K562 (cell line): ENCODE results near the gene GSX2. TPM values are rescaled to one million over a fixed set of nuclear protein-coding genes. Genes with fewer than 3 reads are reported as not detected.

Source experiments
- ATAC-seq: fragments of 200-7000 bp; cut with Tn5 transposase; 3 replicates; pipeline ENCODE4 v1.9.1; 2020; ENCODE audit warnings: moderate library complexity
- BruUV-seq: library from RNA; stranded (reverse); fragments of 400-500 nt; replicated peaks from 2 replicates; lab custom pipeline; 2021; lab: Mats Ljungman, UMichigan
- CTCF ChIA-PET: fragments of 300-600 bp; formaldehyde crosslinking; extraction: SDS; loops from one replicate; lab custom pipeline; 2021; ENCODE audit warnings: low intra/inter-chr PET ratio; lab: Yijun Ruan, JAX
- POLR2A ChIA-PET: fragments of 300-600, 350-650 bp; sonication (Branson Sonifier 250); formaldehyde crosslinking; extraction: SDS; loops from one replicate; lab custom pipeline; 2021; ENCODE audit warnings: antibody characterized with exemption, inconsistent platforms; lab: Yijun Ruan, JAX
- DNase-seq, 4 experiments: peaks; one replicate each; pipeline versions ENCODE4 v3.0.0 to v3.0.0-alpha.2; 2011 to 2018; ENCODE audit warnings: low spot score in 3 of 4, mixed read lengths in 3 of 4; ENCODE audit errors: extremely low read depth in 1 of 4
- FAIRE-seq: peaks from 2 replicates; lab custom pipeline; 2011; peaks lifted over from hg19 to GRCh38; lab: Jason Lieb, UNC
- H2AFZ ChIP-seq: 2 replicates; pipeline ENCODE4 v1.6.0; 2011; ENCODE audit warnings: low read depth, low read length, control low read depth, inconsistent platforms
- H3K27ac ChIP-seq: fragments of 200-600 bp; 3 replicates; pipeline ENCODE4 v1.8.0; 2011; ENCODE audit warnings: low read depth, mild to moderate bottlenecking, control low read depth, inconsistent platforms, low read length, moderate library complexity, mixed read lengths; ENCODE audit errors: extremely low read depth
- H3K27me3 ChIP-seq, 2 experiments: fragments of 300-600 bp in 1 of 2; 2 replicates in 1 of 2; 3 replicates in 1 of 2; pipeline versions ENCODE4 v1.6.0 to v1.8.0; 2011; ENCODE audit warnings: inconsistent platforms in 2 of 2, low read length in 2 of 2, mild to moderate bottlenecking in 1 of 2, mixed read lengths in 1 of 2, moderate library complexity in 1 of 2; ENCODE audit not compliant: control insufficient read depth in 2 of 2, insufficient read depth in 2 of 2
- H3K36me3 ChIP-seq: fragments of 300-600 bp; 3 replicates; pipeline ENCODE4 v1.8.0; 2011; ENCODE audit warnings: mild to moderate bottlenecking, low read length, inconsistent platforms; ENCODE audit not compliant: control insufficient read depth, insufficient read depth
- H3K4me1 ChIP-seq, 2 experiments: fragments of 200-600 bp in 1 of 2; replicated peaks in 1 of 2; 2 replicates in 1 of 2; 3 replicates in 1 of 2; pipeline versions ENCODE4 v1.5.1 to v1.8.0; 2011; ENCODE audit warnings: inconsistent platforms in 2 of 2, low read length in 2 of 2, mild to moderate bottlenecking in 1 of 2, mixed read lengths in 1 of 2, moderate library complexity in 1 of 2; ENCODE audit not compliant: control insufficient read depth in 2 of 2, insufficient read depth in 2 of 2
- H3K4me2 ChIP-seq: 2 replicates; pipeline ENCODE4 v1.6.1; 2011; ENCODE audit warnings: low read length, control low read depth, inconsistent platforms, mixed read lengths; ENCODE audit not compliant: insufficient read depth
- H3K4me3 ChIP-seq: fragments of 200-600 bp; sonication (generic), shearing (Covaris generic); 2 replicates; pipeline ENCODE4 v1.5.1; 2016; ENCODE audit warnings: control low read depth, inconsistent platforms
- H3K79me2 ChIP-seq: fragments of 200-600 bp; 3 replicates; pipeline ENCODE4 v1.8.0; 2011; ENCODE audit warnings: low read length, inconsistent platforms; ENCODE audit not compliant: control insufficient read depth, insufficient read depth
- H3K9ac ChIP-seq, 2 experiments: 2 replicates each; pipeline versions ENCODE4 v1.6.0 to v1.6.1; 2011; ENCODE audit warnings: low read depth in 2 of 2, low read length in 2 of 2, control low read depth in 1 of 2, inconsistent platforms in 1 of 2, mild to moderate bottlenecking in 1 of 2, mixed read lengths in 1 of 2; ENCODE audit not compliant: insufficient read depth in 1 of 2
- H3K9me1 ChIP-seq: one replicate; pipeline ENCODE4 v1.6.0; 2011; ENCODE audit warnings: inconsistent platforms, mild to moderate bottlenecking, low read length, moderate library complexity; ENCODE audit not compliant: control insufficient read depth, insufficient read depth
- H3K9me3 ChIP-seq: replicated peaks from 2 replicates; pipeline ENCODE4 v1.5.1; 2011; ENCODE audit warnings: low read depth, low read length, inconsistent platforms; ENCODE audit not compliant: control insufficient read depth, insufficient read depth
- H4K20me1 ChIP-seq: replicated peaks from 2 replicates; pipeline ENCODE4 v1.6.1; 2011; ENCODE audit warnings: low read length, inconsistent platforms, mixed read lengths; ENCODE audit not compliant: control insufficient read depth, insufficient read depth
- AFF4 ChIP-seq: sonication (generic); formaldehyde crosslinking; IDR thresholded peaks from 2 replicates; pipeline ENCODE4 v1.8.0; 2023; ENCODE audit warnings: mild to moderate bottlenecking, missing genetic modification reagents
- CCAR2 ChIP-seq: fragments of 200-400 bp; formaldehyde crosslinking; IDR thresholded peaks from 2 replicates; pipeline ENCODE4 v1.6.1; 2017; ENCODE audit warnings: mild to moderate bottlenecking, low read depth, low read length
- ESRRB ChIP-seq: fragments of 250-450 bp; sonication (Bioruptor Pico); IDR thresholded peaks from 2 replicates; pipeline ENCODE4 v1.5.0; 2020; ENCODE audit warnings: mild to moderate bottlenecking, moderate library complexity, borderline replicate concordance
- MECOM ChIP-seq: fragments of 250-450 bp; sonication (Bioruptor Pico); IDR thresholded peaks from 2 replicates; pipeline ENCODE4 v1.8.0; 2022; ENCODE audit warnings: inconsistent platforms
- NR2F6 ChIP-seq: fragments of 450-650 bp; formaldehyde crosslinking; IDR thresholded peaks from 2 replicates; pipeline ENCODE4 v1.4.0; 2020; ENCODE audit warnings: mild to moderate bottlenecking
- OTX1 ChIP-seq: fragments of 450-650 bp; formaldehyde crosslinking; IDR thresholded peaks from 2 replicates; pipeline ENCODE4 v1.4.0; 2022; ENCODE audit warnings: mild to moderate bottlenecking
- SAP30 ChIP-seq: fragments of 200-600 bp; sonication (generic); IDR thresholded peaks from 2 replicates; pipeline ENCODE4 v1.6.1; 2012; ENCODE audit warnings: borderline replicate concordance, low read depth, mild to moderate bottlenecking, moderate library complexity, low read length, control low read depth, inconsistent platforms; ENCODE audit not compliant: insufficient read depth, poor library complexity, severe bottlenecking
- SMAD4 ChIP-seq: fragments of 250-450 bp; sonication (Bioruptor Pico); conservative IDR thresholded peaks from 2 replicates; pipeline ENCODE4 v1.8.0; 2021; ENCODE audit warnings: inconsistent platforms, mild to moderate bottlenecking, moderate library complexity
- SRF ChIP-seq, 2 experiments: fragments of 250-450, 450-650 bp in 1 of 2; sonication (Bioruptor Pico) in 1 of 2; sonication (generic) in 1 of 2; formaldehyde crosslinking; IDR thresholded peaks; 2 replicates each; pipeline versions ENCODE4 v1.5.0 to v1.5.1; 2020 to 2022; ENCODE audit warnings: mild to moderate bottlenecking in 1 of 2, missing genetic modification reagents in 1 of 2
- SRSF3 ChIP-seq: fragments of 200-400 bp; formaldehyde crosslinking; IDR thresholded peaks from 2 replicates; pipeline ENCODE4 v1.6.1; 2016; ENCODE audit warnings: mild to moderate bottlenecking, low read length, moderate library complexity; ENCODE audit not compliant: insufficient read depth
- TSHZ1 ChIP-seq: fragments of 250-450 bp; sonication (Bioruptor Pico); IDR thresholded peaks from 2 replicates; pipeline ENCODE4 v1.4.0; 2020; ENCODE audit warnings: mild to moderate bottlenecking, moderate library complexity
- ZFP36 ChIP-seq: fragments of 150-350 bp; IDR thresholded peaks from 2 replicates; pipeline ENCODE4 v1.6.1; 2018; ENCODE audit warnings: low read length, low read depth; ENCODE audit not compliant: partially characterized antibody
- WGBS: fragments of 100-300 bp; shearing (Covaris generic); methylation state at CpG from one replicate; pipeline ENCODE4 v1.1.6; 2016; ENCODE audit warnings: low coverage, mixed read lengths; ENCODE audit not compliant: insufficient coverage; ENCODE audit errors: missing lambda C conversion rate; 5-methylcytosine and 5-hydroxymethylcytosine counted together
- in situ Hi-C: fragments of 300-500 bp; cut with MboI; formaldehyde crosslinking; loops from 4 replicates; pipeline ENCODE4 v1.15.0; 2018; ENCODE audit warnings: inconsistent platforms, mixed read lengths
- intact Hi-C: fragments of 100-400 bp; cut with micrococcal nuclease; formaldehyde crosslinking; loops from 2 replicates; pipeline ENCODE4 v1.14.2; 2022
- polyA plus RNA-seq, 8 experiments: library from polyadenylated mRNA; depleted of rRNA in 4 of 8; stranded (reverse) in 5 of 8; unstranded in 3 of 8; fragments of >200 nt; fragmentation: Nextera tagmentation in 2 of 8; fragmentation: Illumina TruSeq in 1 of 8; extraction: Ambion mirVana in 2 of 8; extraction: Trizol in 1 of 8; gene quantifications; 2 replicates each; pipeline versions ENCODE4 v1.2.1 to v1.2.3, GENCODE V29; 2011 to 2014; ENCODE audit warnings: inconsistent platforms in 1 of 8, missing spikeins in 1 of 8
- total RNA-seq, 7 experiments: library from RNA; depleted of rRNA in 6 of 7; stranded (reverse); fragments of >200 nt in 6 of 7; fragmentation: Illumina TruSeq in 2 of 7; extraction: Trizol in 2 of 7; gene quantifications; 2 replicates each; pipeline versions ENCODE4 v1.2.1 to v1.2.3, GENCODE V29; 2011 to 2021; ENCODE audit warnings: low replicate concordance in 1 of 7

The GSX2 gene
- total and polyA plus RNA-seq, 9 of the 15 experiments (the other 6 are each of a cell fraction or from before 2014, with no cell fraction given), result not detected

- Histone ChIP-seq H3K4me2 (no peak overlapping the region), H3K27me3 (peaks cover 57 to 82% of the 10 kb centered on the region in 2 experiments; a peak in 4 of 5 replicates), H3K36me3 (no peaks in the 10 kb centered on the region), H3K9me3 (no peaks in the 10 kb centered on the region; the same call in none of the 2 replicates), H3K79me2 (no peaks in the 10 kb centered on the region), H4K20me1 (no peaks in the 10 kb centered on the region), H3K9me1 (no peaks in the 10 kb centered on the region), H3K27ac (no peak overlapping the region), H2AFZ (no peak overlapping the region), H3K4me3 (no peak overlapping the region), H3K4me1 (peaks cover 0 to 12% of the 10 kb centered on the region in 2 experiments; a peak in 2 of 5 replicates), H3K9ac (no peak overlapping the region)
- FAIRE-seq (peak; percentile 46), ATAC-seq (no peak), DNase-seq (no peak)
- CTCF ChIA-PET, result no interaction called here
- 2% methylated on average over 17 of the region's 19 CpGs for WGBS
- in situ Hi-C loops (no loop called here), intact Hi-C loops (loop anchor here (5.0 kb wide), 1 partner anchor 163 kb away; no protein-coding TSS in a partner anchor)
- BruUV-seq, result no TSS peak
- POLR2A ChIA-PET, result no interaction called here
- TF ChIP-seq CCAR2 (no peak), AFF4 (CRISPR knock-in tag) (no peak), MECOM (CRISPR knock-in tag) (no peak), ESRRB (CRISPR knock-in tag) (no peak), OTX1 (no peak), SAP30 (no peak), NR2F6 (CRISPR knock-in tag) (no peak), SMAD4 (CRISPR knock-in tag) (no peak), TSHZ1 (CRISPR knock-in tag) (no peak), ZFP36 (no peak), SRSF3 (no peak), SRF (CRISPR knock-in tag; IDR thresholded peaks at IDR 0.05) (no peak)
Measured at GRCh38 chr4:54095110-54095825, 4.7 kb upstream of the GSX2 start.
